ENCODE data around the gene ANKHD1.
"Not testable (repeated sequence)": the region's sequence is repeated elsewhere in the genome, so short reads cannot be mapped to it uniquely, and the experiment has no call there.

ANKHD1 gene

DNA sequence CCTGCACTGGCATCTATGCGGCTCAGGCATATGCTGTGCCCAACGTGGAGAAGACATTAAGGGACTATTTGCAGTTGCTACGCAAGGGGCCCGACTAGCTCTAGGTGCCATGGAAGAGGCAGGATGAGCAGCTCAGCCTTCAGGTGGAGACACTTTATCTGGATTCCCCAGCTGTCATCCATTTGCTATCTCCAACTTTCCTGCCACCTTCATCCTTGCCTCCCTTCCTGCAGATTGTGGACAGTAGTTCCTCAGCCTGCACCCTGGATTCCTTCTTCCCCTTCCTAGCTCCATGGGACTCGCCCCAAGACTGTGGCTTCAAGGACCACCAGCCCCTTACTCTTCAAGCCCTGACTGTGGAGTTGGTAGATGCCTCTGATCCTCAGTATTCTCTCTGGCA lies 165.0 kb downstream of the ANKHD1 start:
- DNase-seq = no peak

- no peak for DNase-seq
These were observed 165.6 kb downstream of the ANKHD1 start for GRCh38 chr5:140567136-140567818.

DNA sequence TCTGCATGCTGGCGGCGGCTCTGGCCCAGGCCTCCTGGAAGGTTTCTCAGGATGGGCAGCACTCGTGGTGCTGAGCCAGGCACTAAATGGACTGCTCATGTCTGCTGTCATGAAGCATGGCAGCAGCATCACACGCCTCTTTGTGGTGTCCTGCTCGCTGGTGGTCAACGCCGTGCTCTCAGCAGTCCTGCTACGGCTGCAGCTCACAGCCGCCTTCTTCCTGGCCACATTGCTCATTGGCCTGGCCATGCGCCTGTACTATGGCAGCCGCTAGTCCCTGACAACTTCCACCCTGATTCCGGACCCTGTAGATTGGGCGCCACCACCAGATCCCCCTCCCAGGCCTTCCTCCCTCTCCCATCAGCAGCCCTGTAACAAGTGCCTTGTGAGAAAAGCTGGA lies 166.2 kb downstream of the ANKHD1 start:
- DNase-seq = no peak

DNA sequence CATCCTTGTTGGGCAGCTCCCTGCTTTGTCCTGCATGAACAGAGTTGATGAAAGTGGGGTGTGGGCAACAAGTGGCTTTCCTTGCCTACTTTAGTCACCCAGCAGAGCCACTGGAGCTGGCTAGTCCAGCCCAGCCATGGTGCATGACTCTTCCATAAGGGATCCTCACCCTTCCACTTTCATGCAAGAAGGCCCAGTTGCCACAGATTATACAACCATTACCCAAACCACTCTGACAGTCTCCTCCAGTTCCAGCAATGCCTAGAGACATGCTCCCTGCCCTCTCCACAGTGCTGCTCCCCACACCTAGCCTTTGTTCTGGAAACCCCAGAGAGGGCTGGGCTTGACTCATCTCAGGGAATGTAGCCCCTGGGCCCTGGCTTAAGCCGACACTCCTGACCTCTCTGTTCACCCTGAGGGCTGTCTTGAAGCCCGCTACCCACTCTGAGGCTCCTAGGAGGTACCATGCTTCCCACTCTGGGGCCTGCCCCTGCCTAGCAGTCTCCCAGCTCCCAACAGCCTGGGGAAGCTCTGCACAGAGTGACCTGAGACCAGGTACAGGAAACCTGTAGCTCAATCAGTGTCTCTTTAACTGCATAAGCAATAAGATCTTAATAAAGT lies 166.9 kb downstream of the ANKHD1 start:
- DNase-seq = no peak

- no peak for DNase-seq
These were observed 167.6 kb downstream of the ANKHD1 start for GRCh38 chr5:140569197-140569596.

DNA sequence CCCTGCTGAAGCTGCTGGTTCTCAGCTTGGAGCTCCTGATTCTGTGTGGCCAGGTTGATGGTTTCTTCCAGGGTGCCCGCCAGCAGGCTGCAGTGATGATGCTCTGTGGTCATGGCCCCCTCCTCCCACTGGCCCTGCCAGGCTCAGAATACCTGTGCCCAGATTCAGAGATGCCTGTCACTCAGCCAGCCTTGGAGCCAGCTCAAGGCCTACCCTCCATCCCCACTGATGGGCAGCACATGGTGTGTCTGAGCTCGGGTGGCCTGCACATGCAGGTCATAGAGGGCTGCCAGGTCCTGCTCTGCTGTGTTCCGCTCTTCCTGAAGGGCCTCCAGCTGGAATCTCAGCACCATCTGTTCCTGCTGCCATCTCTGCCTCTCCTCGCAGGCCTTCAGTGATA lies 168.4 kb downstream of the ANKHD1 start:
- no peak for DNase-seq

GRCh38 chr5:140570488-140570887 lies 168.9 kb downstream of the ANKHD1 start:
- no peak for DNase-seq

DNA sequence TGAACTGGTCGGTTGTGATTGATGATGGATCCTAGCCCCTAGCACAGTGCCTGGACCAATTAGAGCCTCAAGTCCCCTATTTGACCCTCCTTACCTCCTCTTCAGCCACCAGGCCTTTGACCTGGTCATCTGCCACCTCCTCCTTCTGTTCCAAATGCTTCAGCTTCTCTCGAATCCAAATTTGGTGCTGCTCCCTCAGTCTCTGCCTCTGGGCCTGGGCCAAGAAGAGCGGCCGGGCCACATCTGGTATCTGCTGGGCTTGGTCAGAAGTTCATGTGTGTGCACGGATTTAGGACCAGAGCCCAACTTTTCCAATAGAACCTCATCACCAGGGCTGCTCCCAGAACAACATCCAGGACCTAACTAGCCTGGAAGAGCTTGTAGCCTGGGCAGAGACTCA lies 169.5 kb downstream of the ANKHD1 start:
- DNase-seq = no peak

DNA sequence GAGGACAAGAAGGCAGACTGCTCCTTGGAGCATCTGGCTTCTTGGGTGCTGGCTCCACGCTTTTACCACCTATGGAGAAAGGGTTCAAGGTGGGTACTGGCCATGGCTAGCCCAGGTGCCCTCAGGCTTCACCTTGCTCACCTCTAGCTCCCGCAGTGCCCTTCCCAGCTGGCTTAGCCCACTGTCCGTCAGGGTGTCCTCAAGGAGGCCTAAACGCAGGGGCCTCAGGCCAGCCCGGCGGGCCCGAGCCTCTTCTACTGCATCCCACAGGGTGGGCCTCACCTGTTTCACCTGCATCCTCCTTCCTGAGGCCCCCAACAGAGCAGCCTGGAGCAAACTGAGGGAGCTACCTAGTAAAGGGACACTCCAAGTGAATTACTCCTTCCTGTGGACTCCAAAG lies 172.1 kb downstream of the ANKHD1 start:
- no peak for DNase-seq

DNA sequence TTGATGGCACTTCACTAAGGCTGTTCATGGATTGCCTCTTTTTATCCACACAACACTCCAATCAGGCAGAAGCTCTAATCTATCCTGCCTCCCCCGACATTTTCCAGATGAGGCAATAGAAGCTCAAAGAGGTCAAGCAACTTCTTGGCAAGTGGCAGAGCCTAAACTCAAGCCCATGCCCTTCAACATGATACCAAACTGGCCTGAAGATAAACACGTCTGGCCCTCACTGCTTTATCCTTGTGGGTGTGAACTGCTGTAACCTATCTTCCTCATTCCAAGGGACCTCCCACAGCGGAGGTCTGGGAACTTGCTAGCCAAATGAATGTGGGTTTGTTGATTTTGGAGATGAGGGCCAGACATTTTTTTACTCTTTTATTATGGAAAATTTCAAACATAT lies 172.5 kb downstream of the ANKHD1 start:
- no peak for DNase-seq

DNA sequence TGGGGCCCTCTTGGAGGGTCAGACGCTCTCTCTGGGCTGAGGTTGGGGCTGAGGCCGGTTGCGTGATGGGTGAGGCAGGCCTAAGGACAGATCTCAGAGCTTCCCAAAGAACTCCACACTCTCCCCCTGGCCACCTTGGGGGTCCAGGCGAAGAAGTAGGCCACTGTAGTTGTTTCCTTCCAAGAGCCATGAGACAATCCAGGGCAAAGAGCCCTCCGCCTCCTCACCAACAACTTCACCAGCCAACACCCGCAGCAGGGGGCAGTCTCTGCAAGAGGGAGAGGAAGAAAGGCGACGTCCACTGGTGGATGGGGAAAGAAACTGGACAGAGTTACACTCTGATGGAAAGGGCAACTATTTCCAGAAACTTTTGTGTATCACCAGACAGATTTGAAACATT lies 173.7 kb downstream of the ANKHD1 start:
- no peak for DNase-seq

DNA sequence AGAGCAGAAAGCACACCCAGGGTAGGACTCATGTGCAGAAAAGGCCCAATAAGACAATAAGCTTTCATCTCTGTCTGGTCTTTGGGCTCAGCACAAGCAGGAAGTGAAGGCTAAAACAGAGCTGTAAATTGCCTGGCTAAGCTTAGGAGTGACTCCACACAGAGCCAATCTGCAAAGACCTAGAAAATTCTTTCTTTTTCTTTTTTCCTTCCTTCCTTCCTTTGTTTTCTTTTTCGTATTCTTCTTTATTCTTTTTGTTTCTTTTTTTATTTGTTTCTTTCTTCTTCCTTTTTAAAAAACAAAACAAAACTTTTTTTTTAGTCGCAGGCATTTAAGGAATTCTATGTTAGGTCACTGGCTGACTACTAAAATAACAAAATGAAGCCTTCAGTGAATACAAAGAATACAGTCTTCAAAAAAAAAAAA lies 175.2 kb downstream of the ANKHD1 start:
- no peak for DNase-seq

- not testable (repeated sequence) for DNase-seq
These were observed 177.6 kb downstream of the ANKHD1 start for GRCh38 chr5:140579188-140579747.

GRCh38 chr5:140587495-140587894 lies 185.9 kb downstream of the ANKHD1 start:
- DNase-seq = no peak

DNA sequence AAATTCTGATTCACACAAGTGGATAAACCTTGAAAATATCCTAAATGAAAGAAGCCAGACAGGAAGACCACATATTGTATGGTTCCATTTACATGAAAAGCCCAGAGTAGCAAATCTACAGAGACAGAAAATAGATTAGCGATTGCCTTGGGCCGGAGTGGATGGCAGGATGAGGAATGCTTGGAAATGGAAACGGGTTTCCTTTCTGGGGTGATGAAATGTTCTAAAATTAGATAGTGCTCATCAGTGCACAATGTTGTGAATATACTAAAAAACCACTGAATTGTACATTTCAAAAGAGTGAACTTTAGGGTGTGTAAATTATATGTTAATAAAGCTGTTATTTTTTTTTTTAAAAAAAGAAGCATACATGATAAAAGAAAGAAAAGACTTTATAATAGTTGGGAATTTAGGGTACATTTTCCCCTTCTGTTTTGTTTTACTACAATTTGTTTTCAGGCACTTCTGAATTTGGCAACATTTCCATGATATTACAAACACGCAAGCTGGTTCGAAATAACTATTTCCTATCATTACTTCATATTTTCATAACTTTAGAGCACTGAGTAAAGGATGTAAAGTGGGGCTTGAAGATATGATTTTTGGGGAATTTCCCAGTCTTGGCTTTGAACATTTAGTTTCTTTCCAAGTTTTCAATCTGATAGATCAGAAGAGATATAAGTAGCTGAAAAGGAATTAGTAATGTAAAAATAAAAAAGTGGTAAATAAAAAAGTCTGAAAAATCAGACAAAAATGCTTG lies 186.9 kb downstream of the ANKHD1 start:
- no peak for DNase-seq
